Cardiac fibroblast (primary cell): Measurements from ENCODE around the gene HTR4.
A peak's percentile ranks its signal among the peaks of the same experiment; 100 is the strongest.

Experiments used
- DNase-seq, 2 donors: peaks; one replicate each; pipeline versions ENCODE4 v3.0.0 to v3.0.0-alpha.2; 2010; ENCODE audit warnings: low read depth in 2 of 2
- H3K4me3 ChIP-seq, 2 donors: replicated peaks in 1 of 2; 1 replicate in 1 of 2; 2 replicates in 1 of 2; pipeline ENCODE4 v1.5.1; 2011; ENCODE audit warnings: low read depth in 2 of 2, low read length in 2 of 2, mild to moderate bottlenecking in 2 of 2, moderate library complexity in 1 of 2
- TF ChIP-seq, protein P1 (sequence below): IDR thresholded peaks from one replicate; pipeline ENCODE4 v1.5.1; 2011; ENCODE audit warnings: low read depth, mild to moderate bottlenecking, low read length, inconsistent platforms

HTR4 gene

DNA sequence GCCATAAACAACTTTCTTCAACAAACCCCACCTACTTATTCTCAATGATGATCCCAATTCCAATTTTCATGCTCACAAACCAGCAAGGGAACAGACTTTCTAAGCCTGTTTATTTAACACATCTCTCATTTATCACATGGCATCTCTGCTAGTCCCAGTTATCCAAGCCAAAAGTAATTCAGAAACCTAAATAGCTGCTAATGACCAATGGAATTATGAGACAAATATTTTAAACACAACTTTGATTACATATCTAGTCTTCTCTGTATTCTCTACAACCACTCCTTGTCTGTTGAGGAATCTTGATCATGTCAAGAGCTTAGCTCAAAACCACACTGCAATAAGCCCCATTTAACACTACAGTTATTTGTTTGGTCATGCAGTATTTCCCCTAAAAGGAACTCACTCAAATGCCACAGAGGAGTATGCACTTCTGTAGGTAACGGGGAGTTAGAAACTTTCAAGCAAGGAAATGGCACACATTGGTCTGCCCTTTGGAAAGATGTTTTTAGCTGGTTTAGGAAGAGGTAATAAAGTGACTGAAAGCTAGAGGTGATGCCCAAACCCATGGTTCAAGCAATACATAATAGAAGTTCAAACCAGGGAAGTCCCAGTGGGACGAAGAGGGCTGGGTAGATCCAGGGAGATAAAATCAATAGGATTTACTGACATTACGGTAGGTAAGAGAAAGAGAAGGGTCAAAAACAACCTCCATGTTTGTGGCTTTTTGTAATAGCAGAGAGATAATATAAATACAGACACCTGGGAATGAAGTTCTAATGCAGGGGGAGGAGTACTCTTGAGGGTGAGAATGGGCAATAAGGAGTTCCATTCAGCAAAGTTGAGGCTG is 42.1 kb upstream of the HTR4 start:
- no peak overlapping the region for H3K4me3 ChIP-seq
- no peak for DNase-seq
- TF ChIP-seq, protein P1, sequence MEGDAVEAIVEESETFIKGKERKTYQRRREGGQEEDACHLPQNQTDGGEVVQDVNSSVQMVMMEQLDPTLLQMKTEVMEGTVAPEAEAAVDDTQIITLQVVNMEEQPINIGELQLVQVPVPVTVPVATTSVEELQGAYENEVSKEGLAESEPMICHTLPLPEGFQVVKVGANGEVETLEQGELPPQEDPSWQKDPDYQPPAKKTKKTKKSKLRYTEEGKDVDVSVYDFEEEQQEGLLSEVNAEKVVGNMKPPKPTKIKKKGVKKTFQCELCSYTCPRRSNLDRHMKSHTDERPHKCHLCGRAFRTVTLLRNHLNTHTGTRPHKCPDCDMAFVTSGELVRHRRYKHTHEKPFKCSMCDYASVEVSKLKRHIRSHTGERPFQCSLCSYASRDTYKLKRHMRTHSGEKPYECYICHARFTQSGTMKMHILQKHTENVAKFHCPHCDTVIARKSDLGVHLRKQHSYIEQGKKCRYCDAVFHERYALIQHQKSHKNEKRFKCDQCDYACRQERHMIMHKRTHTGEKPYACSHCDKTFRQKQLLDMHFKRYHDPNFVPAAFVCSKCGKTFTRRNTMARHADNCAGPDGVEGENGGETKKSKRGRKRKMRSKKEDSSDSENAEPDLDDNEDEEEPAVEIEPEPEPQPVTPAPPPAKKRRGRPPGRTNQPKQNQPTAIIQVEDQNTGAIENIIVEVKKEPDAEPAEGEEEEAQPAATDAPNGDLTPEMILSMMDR: no peak

DNA sequence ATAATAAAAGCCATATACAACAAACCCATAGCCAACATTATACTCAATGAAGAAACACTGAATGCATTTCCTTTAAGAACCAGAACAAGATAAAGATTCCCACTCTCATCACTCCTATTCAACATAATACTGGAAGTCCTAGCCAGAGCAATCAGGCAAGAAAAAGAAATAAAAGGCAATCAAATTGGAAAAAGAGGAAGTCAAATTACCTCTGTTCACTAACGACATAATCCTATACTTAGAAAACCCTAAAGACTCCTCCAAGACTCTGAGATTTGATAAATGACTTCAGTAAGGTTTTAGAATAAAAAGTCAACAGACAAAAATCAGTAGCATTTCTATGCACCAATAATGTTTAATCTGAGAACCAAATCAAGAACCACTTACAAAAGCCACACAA is 36.6 kb upstream of the HTR4 start:
- H3K4me3 ChIP-seq: no peak overlapping the region
- DNase-seq: no peak
- TF ChIP-seq, protein P1: no peak

- TF ChIP-seq, protein P1: no peak
- no peak overlapping the region for H3K4me3 ChIP-seq
- no peak for DNase-seq
Observed at GRCh38 chr5:148688787-148689186, 34.5 kb upstream of the HTR4 start.

DNA sequence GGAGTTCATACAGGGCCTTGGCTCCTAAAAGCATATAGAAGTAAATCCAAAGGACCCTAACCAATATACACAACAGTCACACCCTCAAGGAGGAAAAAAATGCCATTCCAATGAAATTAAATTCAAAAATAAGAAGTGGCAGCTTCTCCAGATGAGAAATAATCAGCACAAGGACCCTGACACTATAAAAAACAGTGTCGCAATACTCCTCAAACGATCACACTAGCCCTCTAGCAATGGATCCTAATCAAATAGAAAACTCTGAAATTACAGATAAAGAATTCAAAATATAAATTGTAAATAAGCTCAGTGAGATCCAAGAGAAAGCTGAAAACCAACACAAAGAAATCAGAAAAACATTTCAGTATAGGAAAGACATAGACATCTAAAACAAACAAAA is 33.5 kb upstream of the HTR4 start:
- no peak overlapping the region for H3K4me3 ChIP-seq
- no peak for DNase-seq
- TF ChIP-seq, protein P1: no peak

DNA sequence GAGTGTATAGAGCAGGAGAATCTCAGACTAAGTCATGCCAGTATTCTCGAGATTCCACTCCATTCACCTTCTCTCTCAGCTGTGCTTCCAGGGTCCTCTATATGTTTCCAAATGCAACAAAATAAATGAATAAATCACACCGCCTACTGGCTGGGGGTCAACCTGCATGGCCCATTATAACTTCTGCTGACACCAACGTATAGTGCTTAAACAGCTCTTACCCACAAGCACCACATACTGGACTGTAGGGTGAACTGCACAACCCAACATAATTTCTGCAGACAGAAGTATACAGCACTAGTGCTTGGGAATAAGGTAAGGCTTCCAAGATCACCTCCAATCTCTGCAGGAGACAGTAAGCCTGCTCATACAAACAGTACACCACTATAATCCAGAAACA is 33.1 kb upstream of the HTR4 start:
- no peak overlapping the region for H3K4me3 ChIP-seq
- DNase-seq: peak; percentile 21 to 42
- TF ChIP-seq, protein P1: peak; percentile 60

- DNase-seq: no peak
- TF ChIP-seq, protein P1: no peak
- no peak overlapping the region for H3K4me3 ChIP-seq
Observed at GRCh38 chr5:148686660-148687059, 32.3 kb upstream of the HTR4 start.
